ENCODE measurements around the gene B4GALNT4.

DNA sequence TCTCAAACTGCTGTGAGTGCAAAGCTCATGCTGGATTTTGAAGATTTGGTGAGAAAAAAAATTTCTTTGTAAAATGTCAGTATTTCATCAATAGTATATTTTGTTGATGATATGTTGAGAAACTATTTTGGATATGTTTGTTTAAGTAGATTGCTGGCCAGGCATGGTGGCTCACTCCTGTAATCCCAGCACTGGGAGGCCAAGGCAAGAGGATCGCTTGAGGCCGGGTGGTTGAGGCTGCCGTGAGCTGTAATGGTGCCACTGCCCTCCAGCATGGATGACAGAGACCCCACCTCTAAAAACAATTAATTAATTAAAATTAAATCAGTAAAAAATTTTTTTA is 41.7 kb upstream of the B4GALNT4 start:
- TF ChIP-seq, protein P1, sequence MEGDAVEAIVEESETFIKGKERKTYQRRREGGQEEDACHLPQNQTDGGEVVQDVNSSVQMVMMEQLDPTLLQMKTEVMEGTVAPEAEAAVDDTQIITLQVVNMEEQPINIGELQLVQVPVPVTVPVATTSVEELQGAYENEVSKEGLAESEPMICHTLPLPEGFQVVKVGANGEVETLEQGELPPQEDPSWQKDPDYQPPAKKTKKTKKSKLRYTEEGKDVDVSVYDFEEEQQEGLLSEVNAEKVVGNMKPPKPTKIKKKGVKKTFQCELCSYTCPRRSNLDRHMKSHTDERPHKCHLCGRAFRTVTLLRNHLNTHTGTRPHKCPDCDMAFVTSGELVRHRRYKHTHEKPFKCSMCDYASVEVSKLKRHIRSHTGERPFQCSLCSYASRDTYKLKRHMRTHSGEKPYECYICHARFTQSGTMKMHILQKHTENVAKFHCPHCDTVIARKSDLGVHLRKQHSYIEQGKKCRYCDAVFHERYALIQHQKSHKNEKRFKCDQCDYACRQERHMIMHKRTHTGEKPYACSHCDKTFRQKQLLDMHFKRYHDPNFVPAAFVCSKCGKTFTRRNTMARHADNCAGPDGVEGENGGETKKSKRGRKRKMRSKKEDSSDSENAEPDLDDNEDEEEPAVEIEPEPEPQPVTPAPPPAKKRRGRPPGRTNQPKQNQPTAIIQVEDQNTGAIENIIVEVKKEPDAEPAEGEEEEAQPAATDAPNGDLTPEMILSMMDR (IDR thresholded peaks at IDR 0.05), result no peak
- TF ChIP-seq EZH2 (IDR thresholded peaks at IDR 0.05), result no peak

Data from neural progenitor cell (in vitro differentiated cells).